Rectal smooth muscle tissue (tissue), 1 donor: ENCODE measurements around the gene PARL.

Experiments
- H3K27ac ChIP-seq: one replicate; pipeline ENCODE4 v1.7.0; 2013; ENCODE audit warnings: low read depth, low read length, inconsistent platforms
- H3K27me3 ChIP-seq: one replicate; pipeline ENCODE4 v1.7.0; 2013; ENCODE audit warnings: low read length; ENCODE audit not compliant: control insufficient read depth, insufficient read depth
- H3K36me3 ChIP-seq: one replicate; pipeline ENCODE4 v1.7.0; 2013; ENCODE audit warnings: low read length; ENCODE audit not compliant: control insufficient read depth, insufficient read depth
- H3K4me1 ChIP-seq: one replicate; pipeline ENCODE4 v1.7.0; 2013; ENCODE audit warnings: low read length; ENCODE audit not compliant: control insufficient read depth, insufficient read depth
- H3K4me3 ChIP-seq: one replicate; pipeline ENCODE4 v1.7.0; 2013; ENCODE audit warnings: low read length
- H3K9ac ChIP-seq: one replicate; pipeline ENCODE4 v1.7.0; 2013; ENCODE audit warnings: low read length

Gene PARL

DNA sequence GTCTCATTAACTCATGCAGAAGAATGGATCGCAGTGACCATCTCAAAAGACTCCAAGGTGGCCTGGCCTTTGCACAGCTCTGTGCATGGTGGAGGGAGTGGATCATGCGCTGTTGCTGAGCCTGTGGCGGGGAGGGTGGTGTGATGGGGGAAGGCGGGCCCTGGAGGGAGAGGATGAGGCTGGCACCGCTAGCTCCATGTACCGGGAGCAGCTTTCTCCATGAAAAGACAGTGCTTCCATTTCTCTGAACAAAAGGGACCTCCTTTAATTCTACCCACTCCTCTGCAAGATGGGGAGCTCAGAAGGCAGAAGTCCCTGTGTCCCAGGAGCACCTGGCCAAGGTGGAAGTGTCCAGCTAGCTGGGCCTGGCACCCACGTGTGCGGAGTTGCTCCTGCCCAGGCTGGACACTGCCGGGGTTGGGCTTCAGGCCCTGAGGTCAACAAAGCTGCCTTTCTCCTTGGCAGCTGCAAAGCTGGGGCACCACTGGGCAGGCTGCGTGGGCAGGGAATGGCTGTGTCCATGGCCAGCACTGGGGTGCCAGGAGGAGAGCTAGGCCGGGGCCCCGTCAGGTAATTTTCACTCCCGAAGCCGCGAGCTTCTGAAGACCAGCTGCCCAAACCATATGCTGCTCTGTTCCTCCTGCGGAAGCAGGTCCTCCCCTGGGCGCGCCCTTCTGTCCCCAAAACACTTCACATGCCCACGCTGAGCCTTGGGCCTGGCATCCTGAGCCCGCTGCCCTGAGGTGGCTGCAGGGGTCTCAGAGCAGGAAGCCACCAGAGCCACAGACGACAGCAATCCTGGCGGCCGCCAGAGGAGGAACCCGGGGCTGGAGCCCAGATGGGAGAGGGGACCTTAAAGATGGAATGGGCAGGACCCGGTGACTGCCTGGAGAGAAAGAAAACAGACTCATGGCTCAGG is 65.7 kb downstream of the PARL start:
- H3K27ac ChIP-seq, result no peak overlapping the region
- no peaks in the 10 kb centered on the region for H3K36me3 ChIP-seq
- no peak overlapping the region for H3K9ac ChIP-seq
- no peaks in the 10 kb centered on the region for H3K27me3 ChIP-seq
- H3K4me1 ChIP-seq, result no peaks in the 10 kb centered on the region
- H3K4me3 ChIP-seq, result no peak overlapping the region

DNA sequence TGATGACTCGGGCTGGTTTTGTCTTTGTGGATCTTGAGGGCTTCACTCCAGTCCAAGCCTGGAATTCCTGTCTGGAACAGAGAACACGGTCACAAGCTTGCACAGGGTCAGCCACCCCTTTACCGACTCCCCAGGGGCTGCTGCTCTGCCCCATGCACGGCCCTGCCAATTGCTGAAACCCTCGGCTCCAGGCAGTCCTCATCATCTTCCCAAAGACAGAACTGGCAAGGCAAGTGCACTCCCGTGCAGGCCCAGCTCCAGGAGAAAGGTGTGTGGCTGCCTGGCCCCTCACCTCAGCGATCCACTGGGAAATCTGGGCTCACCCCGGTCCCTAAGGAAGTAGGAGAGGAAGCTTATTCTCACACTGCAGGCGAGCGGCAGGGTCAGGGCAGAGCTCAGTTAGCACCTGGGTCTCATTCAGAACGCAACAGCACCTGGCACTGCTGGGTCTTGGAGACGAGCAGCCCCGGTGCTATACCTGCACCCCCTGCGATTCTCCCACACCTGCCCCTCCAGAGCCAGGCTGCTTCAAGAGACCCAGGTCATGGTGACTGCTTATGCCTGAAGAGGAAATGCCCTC is 66.5 kb downstream of the PARL start:
- H3K27me3 ChIP-seq, result no peaks in the 10 kb centered on the region
- no peak overlapping the region for H3K27ac ChIP-seq
- no peak overlapping the region for H3K4me3 ChIP-seq
- no peaks in the 10 kb centered on the region for H3K4me1 ChIP-seq
- H3K36me3 ChIP-seq, result no peaks in the 10 kb centered on the region
- H3K9ac ChIP-seq, result no peak overlapping the region

DNA sequence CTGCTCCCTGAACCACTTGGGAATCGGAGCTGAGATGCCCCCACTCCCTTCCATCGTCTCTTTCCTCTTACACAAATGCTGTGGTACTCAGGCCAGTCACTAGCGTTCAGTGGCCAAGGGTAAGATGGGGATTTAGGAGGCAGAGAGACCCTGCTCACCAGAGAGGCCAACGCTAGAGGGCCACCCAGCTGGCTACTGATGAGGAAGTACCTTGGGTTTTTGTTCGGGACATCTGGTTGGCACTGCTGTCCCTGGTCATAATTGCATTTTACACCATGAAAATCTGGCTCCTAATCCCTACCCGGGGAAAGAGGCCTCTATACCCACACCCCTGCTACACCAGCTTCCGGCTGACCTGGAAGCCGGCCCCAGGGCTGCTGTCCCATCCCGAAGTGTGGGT is 67.0 kb downstream of the PARL start:
- H3K4me3 ChIP-seq, result no peak overlapping the region
- H3K36me3 ChIP-seq, result no peaks in the 10 kb centered on the region
- no peaks in the 10 kb centered on the region for H3K27me3 ChIP-seq
- H3K27ac ChIP-seq, result no peak overlapping the region
- H3K4me1 ChIP-seq, result no peaks in the 10 kb centered on the region
- no peak overlapping the region for H3K9ac ChIP-seq

DNA sequence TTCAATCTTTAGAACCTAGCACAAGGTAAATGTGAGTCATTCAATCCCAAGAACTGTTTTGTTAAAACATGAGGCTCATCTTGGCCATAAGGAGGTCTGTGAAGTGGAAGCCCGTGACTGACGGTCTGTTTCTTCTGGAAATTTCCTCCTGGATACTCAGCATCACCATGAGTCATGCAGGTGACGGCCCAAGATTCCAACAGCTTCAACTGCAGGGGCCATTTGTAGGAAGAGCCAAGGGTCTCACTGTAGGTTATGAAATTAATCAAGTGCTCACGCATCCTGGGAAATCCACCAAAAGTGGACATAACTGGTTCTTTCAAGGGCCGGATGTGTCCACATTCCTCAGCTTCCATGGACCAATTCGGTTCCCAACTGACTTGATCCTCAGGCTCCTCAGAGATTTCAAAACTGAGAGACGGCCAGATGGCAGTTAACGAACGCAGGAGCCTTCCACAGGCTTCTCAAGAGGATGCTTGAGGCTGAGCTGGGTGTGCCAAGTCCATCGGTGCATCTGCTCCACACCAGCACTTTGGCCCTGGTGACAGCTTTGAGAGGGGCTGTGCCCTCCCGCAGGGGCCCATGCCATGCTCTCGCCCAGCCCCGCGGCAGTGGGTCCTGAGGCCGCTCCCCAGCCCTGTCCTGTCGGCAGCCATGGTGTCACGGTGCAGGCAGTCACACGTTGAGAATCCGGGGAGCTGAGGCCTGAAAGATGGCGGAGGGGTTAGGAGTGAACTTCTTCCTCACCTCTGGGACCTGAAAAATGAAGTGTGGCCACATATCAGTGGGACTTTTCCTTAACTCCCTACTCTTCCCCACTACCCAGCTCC is 67.8 kb downstream of the PARL start:
- Histone ChIP-seq H3K27me3 (no peaks in the 10 kb centered on the region), H3K4me1 (no peaks in the 10 kb centered on the region), H3K36me3 (no peaks in the 10 kb centered on the region), H3K4me3 (no peak overlapping the region), H3K27ac (no peak overlapping the region), H3K9ac (no peak overlapping the region)

DNA sequence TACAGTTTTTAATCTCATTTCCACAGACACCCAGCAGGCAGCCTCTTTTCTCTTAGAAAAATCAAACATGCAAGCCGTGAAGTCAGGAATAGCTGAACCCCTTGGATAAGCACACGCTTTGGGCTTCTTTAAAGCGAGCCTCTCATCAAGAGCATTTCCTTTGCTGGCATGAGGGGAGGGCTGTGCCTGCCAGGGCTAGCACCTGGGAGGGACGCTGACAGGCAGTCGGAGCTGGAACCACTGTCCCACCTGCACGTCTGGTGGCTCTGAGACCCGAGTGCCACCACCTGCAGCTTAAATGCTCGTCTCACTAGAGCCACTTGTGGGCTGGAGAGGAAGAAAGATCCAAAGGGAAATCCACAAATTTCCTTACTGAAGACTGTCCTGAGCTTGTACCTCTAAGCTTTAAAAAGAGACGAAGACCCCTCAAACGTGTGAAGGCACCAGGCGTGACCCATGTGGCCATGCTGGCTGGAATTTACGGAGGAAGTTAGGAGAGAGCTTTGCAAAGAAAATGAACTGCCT is 68.7 kb downstream of the PARL start:
- H3K36me3 ChIP-seq, result peaks cover 2% of the 10 kb centered on the region
- no peaks in the 10 kb centered on the region for H3K27me3 ChIP-seq
- H3K27ac ChIP-seq, result no peak overlapping the region
- no peak overlapping the region for H3K9ac ChIP-seq
- H3K4me3 ChIP-seq, result no peak overlapping the region
- H3K4me1 ChIP-seq, result no peaks in the 10 kb centered on the region

DNA sequence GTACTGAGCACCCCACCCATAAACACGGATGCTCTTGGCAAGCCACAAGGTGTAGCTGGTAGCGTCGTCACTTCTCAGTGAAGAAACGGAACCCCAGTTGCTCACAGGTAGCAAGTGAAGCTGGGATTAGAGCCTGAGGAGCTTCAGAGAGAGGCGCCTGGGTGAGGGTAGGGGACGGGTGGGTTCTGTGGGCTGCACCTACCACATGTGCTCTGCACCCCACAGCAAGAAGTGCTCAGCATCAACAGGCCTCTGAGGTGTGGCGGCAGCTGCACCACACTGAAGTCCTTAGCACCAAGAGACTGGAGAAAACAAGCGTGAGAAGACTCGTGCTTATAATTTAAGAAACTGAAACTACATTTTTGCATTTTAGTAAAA is 69.1 kb downstream of the PARL start:
- Histone ChIP-seq H3K4me1 (no peaks in the 10 kb centered on the region), H3K9ac (no peak overlapping the region), H3K4me3 (no peak overlapping the region), H3K36me3 (peaks cover 5% of the 10 kb centered on the region), H3K27me3 (no peaks in the 10 kb centered on the region), H3K27ac (no peak overlapping the region)

DNA sequence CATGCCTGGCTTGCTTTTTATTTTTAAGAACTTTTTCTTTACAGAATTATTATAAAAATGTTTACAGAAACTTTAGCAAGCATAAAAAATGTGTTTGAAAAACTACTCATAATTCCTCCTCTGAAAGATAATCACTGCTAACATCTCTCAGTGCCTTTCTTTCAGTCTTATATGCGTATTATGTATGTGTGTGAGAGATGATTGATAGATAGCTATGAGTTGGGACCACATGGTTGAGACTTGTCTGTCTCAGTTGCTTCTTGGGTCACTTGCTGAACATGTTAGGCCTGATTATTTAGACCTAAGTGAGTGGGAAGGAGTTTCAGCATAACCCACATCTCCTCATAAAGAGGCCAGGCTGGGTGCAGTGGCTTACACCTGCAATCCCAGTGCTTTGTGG is 70.4 kb downstream of the PARL start:
- H3K4me3 ChIP-seq, result no peak overlapping the region
- no peaks in the 10 kb centered on the region for H3K4me1 ChIP-seq
- H3K27me3 ChIP-seq, result no peaks in the 10 kb centered on the region
- H3K9ac ChIP-seq, result no peak overlapping the region
- no peak overlapping the region for H3K27ac ChIP-seq
- H3K36me3 ChIP-seq, result peaks cover 10% of the 10 kb centered on the region

DNA sequence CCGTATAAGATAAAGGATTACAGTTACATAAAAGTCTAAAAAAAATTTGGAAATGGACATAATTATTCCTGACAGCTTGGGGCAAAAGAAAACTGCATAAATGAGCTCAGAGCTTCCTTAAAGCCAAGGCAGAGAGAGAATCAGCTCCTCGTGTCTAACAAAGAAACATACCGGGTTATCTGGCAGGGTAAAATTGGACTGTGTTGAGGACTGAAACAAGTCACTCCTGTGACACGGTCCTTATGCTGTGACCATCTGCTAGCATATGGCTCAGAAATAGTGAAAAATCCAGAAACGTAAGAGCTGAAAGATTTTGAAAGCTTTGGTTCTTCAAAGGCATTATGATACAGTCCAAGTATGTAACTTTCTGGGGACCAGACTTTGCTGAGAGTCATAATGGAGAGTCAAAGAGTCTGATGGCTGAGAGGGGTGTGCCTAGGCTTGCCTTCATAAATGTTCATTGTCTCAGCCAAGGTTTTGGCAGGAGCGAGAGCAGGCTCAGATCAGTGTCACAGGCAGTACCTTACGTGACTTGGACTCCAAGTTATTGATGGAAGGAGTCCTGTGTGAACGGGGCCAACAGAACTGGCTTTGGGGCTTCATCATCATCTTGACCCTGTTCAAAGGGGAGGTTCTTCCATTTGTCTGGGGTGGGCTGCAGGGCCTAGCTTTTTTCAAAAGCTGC is 71.8 kb downstream of the PARL start:
- Histone ChIP-seq H3K27me3 (no peaks in the 10 kb centered on the region), H3K27ac (no peak overlapping the region), H3K4me1 (no peaks in the 10 kb centered on the region), H3K36me3 (peaks cover 13% of the 10 kb centered on the region), H3K9ac (no peak overlapping the region), H3K4me3 (no peak overlapping the region)

DNA sequence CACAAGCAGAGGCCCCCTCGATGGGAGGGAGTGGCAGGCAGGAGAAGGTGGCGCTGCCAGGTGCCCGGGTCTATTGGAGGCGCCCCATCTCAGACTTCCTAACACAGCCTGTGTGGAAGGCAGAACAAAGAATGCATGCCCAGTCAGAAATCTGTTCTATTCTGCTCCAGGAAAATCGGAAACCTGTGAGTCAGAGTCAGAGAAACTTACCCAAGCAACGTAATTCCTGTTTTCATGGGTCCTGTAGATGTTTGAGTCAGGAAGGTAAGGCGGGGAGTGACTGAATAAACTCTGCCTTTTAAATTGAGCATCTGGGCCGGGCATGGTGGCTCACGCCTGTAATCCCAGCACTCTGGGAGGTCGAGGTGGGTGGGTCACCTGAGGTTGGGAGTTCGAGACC is 73.0 kb downstream of the PARL start:
- H3K27me3 ChIP-seq, result no peaks in the 10 kb centered on the region
- H3K27ac ChIP-seq, result no peak overlapping the region
- H3K9ac ChIP-seq, result no peak overlapping the region
- H3K4me3 ChIP-seq, result no peak overlapping the region
- peaks cover 19% of the 10 kb centered on the region for H3K36me3 ChIP-seq
- H3K4me1 ChIP-seq, result no peaks in the 10 kb centered on the region

DNA sequence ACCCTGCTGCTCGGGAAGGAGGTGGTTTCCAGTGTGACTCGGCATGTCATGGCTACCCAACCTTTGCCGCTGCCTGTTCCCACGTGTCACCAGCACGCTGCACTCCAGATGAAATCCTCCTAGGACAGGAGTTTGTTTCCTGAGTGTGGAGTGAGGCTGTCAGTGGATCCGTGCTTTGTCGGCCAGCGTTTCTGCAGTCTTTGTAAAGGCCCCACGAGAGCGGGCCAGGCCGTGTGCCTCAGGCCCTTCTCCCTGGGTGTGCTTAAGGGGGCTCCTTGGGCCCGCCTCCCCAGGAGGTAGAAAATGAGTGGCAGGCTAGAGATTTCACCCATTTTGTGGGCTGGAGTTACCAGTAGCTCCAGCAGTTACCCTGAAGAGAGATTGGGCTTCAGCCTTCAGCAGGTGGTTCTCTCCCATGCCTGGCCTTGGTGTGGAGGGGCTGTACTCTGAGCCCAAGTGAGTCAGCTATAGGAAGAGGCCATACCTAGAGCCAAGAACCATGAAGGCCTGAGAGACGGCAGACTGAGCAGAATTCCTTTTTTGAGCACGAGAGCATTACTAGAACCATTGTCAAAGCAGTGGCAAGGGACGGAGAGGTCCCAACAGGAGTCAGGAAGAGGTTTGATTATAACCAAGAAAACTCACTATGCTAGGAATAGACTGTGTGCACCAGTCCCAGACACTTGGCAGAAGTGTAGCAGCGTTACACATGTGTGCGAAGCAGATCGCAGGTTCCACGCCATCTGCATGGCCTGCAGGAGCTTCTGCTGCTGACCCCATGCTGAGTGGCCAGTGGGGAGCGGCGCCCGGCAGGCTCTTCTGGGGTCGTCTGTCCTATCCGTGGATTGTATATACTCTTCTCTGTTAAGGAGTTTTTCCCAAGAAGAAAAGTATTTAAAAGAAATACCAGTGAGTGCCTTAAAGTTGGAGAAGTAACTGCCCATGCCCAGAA is 73.8 kb downstream of the PARL start:
- Histone ChIP-seq H3K9ac (no peak overlapping the region), H3K4me1 (no peaks in the 10 kb centered on the region), H3K36me3 (peaks cover 19% of the 10 kb centered on the region), H3K27me3 (no peaks in the 10 kb centered on the region), H3K27ac (no peak overlapping the region), H3K4me3 (no peak overlapping the region)

DNA sequence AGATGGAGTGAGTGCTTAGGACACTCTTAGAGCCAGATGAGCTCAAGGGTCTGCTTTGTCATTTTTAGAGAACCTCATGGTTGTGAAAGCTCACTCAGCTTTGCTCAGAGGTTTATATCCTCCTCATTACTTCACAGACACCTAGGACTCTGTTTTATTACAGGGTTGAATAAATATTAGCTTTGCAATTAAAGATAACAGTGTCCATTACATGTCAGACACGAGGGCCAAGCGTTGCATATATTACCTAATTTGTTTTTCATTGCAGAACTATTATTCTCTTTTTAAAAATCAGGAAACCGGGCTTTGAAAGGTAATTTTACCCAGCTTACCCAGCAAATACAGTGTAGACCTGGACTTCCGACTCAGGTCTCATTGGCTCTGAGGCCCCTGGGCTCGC is 75.4 kb downstream of the PARL start:
- H3K9ac ChIP-seq, result no peak overlapping the region
- H3K27me3 ChIP-seq, result no peaks in the 10 kb centered on the region
- H3K4me1 ChIP-seq, result no peaks in the 10 kb centered on the region
- no peak overlapping the region for H3K27ac ChIP-seq
- H3K36me3 ChIP-seq, result peaks cover 27% of the 10 kb centered on the region
- no peak overlapping the region for H3K4me3 ChIP-seq
